B cell (primary cell): ENCODE data around the gene CDK12. TPM values are rescaled to one million over a fixed set of nuclear protein-coding genes. Genes with fewer than 3 reads are reported as not detected.

Experiments
- ATAC-seq: fragments of 200-7000 bp; cut with Tn5 transposase; one replicate; pipeline ENCODE4 v1.10.0; 2021; ENCODE audit warnings: low read depth, mild to moderate bottlenecking, moderate number of reproducible peaks, moderate library complexity
- CTCF ChIA-PET: fragments of 350-600 bp; sonication (Branson Sonifier 250); formaldehyde crosslinking; loops from one replicate; lab custom pipeline; 2021; ENCODE audit warnings: antibody characterized with exemption, inconsistent platforms; lab: Charles Lee
- POLR2A ChIA-PET: fragments of 350-600 bp; sonication (Branson Sonifier 250); formaldehyde crosslinking; loops from one replicate; lab custom pipeline; 2021; ENCODE audit warnings: antibody characterized with exemption; lab: Charles Lee
- DNase-seq: peaks from one replicate; pipeline ENCODE4 v3.0.0; 2013
- H2AFZ ChIP-seq: 2 replicates; pipeline ENCODE4 v1.6.1; 2012; ENCODE audit warnings: mild to moderate bottlenecking, low read depth, low read length; ENCODE audit not compliant: insufficient read depth, poor library complexity, severe bottlenecking
- H3K27ac ChIP-seq, 2 donors: 1 replicate in 1 of 2; 2 replicates in 1 of 2; pipeline ENCODE4 v1.5.1; 2012 to 2013; ENCODE audit warnings: low read length in 2 of 2, mild to moderate bottlenecking in 2 of 2, moderate library complexity in 1 of 2
- H3K27me3 ChIP-seq, 4 experiments: fragments of 200-600 bp in 1 of 4; sonication (generic) in 1 of 4; replicated peaks in 1 of 4; 1 replicate in 2 of 4; 2 replicates in 2 of 4; pipeline versions ENCODE4 v1.6.1 to v1.7.0; 2013 to 2016; ENCODE audit warnings: low read length in 3 of 4, mild to moderate bottlenecking in 2 of 4, mixed read lengths in 1 of 4, moderate library complexity in 1 of 4; ENCODE audit not compliant: insufficient read depth in 4 of 4, control insufficient read depth in 3 of 4; ENCODE audit errors: control extremely low read depth in 1 of 4
- H3K36me3 ChIP-seq, 2 experiments: replicated peaks in 1 of 2; 1 replicate in 1 of 2; 2 replicates in 1 of 2; pipeline versions ENCODE4 v1.6.1 to v1.7.1; 2013; ENCODE audit warnings: low read length in 1 of 2; ENCODE audit not compliant: insufficient read depth in 2 of 2, control insufficient read depth in 1 of 2; ENCODE audit errors: control extremely low read depth in 1 of 2, extremely low read depth in 1 of 2
- H3K4me1 ChIP-seq, 2 donors: fragments of 200-600 bp in 1 of 2; sonication (generic) in 1 of 2; 1 replicate in 1 of 2; 2 replicates in 1 of 2; pipeline versions ENCODE4 v1.5.1 to v1.6.1; 2013 to 2017; ENCODE audit warnings: low read length in 2 of 2; ENCODE audit not compliant: control insufficient read depth in 2 of 2, insufficient read depth in 2 of 2
- H3K4me2 ChIP-seq: replicated peaks from 2 replicates; pipeline ENCODE3; 2012; ENCODE audit warnings: mild to moderate bottlenecking, low read depth, low read length; ENCODE audit not compliant: poor library complexity, severe bottlenecking
- H3K4me3 ChIP-seq, 5 experiments: fragments of 200-600 bp in 1 of 5; sonication (generic) in 1 of 5; 1 replicate in 3 of 5; 2 replicates in 2 of 5; pipeline versions ENCODE4 v1.5.1 to v1.7.0; 2011 to 2016; ENCODE audit warnings: low read length in 4 of 5, mild to moderate bottlenecking in 4 of 5, low read depth in 2 of 5, control low read depth in 1 of 5, moderate library complexity in 1 of 5; ENCODE audit not compliant: insufficient read depth in 1 of 5; ENCODE audit errors: control extremely low read depth in 1 of 5, extremely low read depth in 1 of 5
- H3K79me2 ChIP-seq: fragments of 200-600 bp; sonication (generic); one replicate; pipeline ENCODE4 v1.6.0; 2016; ENCODE audit warnings: low read length; ENCODE audit not compliant: control insufficient read depth, insufficient read depth
- H3K9ac ChIP-seq: fragments of 200-600 bp; sonication (generic); 2 replicates; pipeline ENCODE4 v1.6.1; 2017; ENCODE audit warnings: mild to moderate bottlenecking, low read length, moderate library complexity
- H3K9me3 ChIP-seq, 3 donors: one replicate each; pipeline versions ENCODE4 v1.6.1 to v1.7.1; 2013; ENCODE audit warnings: low read length in 2 of 3; ENCODE audit not compliant: control insufficient read depth in 2 of 3, insufficient read depth in 1 of 3; ENCODE audit errors: control extremely low read depth in 1 of 3
- H4K20me1 ChIP-seq: 2 replicates; pipeline ENCODE4 v1.6.0; 2012; ENCODE audit warnings: mild to moderate bottlenecking, low read length; ENCODE audit not compliant: insufficient read depth, control insufficient read depth, poor library complexity, severe bottlenecking
- H3K27ac Mint-ChIP-seq: one replicate; pipeline ENCODE4 v1.8.0; 2021; ENCODE audit warnings: mixed read lengths
- H3K27me3 Mint-ChIP-seq: one replicate; pipeline ENCODE4 v1.8.0; 2021; ENCODE audit warnings: mixed read lengths
- H3K4me1 Mint-ChIP-seq: one replicate; pipeline ENCODE4 v1.8.0; 2021; ENCODE audit warnings: mixed read lengths
- H3K4me3 Mint-ChIP-seq: one replicate; pipeline ENCODE4 v1.8.0; 2021; ENCODE audit warnings: mixed read lengths
- H3K9me3 Mint-ChIP-seq: one replicate; pipeline ENCODE4 v1.8.0; 2022; ENCODE audit warnings: mixed read lengths; ENCODE audit not compliant: insufficient read depth
- EZH2 ChIP-seq: IDR thresholded peaks from 2 replicates; pipeline ENCODE4 v1.6.1; 2012; ENCODE audit warnings: borderline replicate concordance, low read depth, mild to moderate bottlenecking, moderate library complexity, low read length; ENCODE audit not compliant: insufficient read depth, poor library complexity, severe bottlenecking
- WGBS: methylation state at CpG from one replicate; pipeline ENCODE4 v1.1.5; 2013; ENCODE audit warnings: missing lambda C conversion rate; ENCODE audit not compliant: insufficient coverage; 5-methylcytosine and 5-hydroxymethylcytosine counted together
- intact Hi-C: fragments of 100-400 bp; cut with micrococcal nuclease; formaldehyde crosslinking; loops from one replicate; pipeline ENCODE4 v1.10.0; 2022
- polyA plus RNA-seq: library from polyadenylated mRNA; depleted of rRNA; stranded (reverse); fragments of >200 nt; gene quantifications from 2 replicates; pipeline ENCODE4 v1.2.3, GENCODE V29; 2012
- total RNA-seq, 2 donors: library from RNA; stranded (reverse); fragments of 120-200 nt in 1 of 2; gene quantifications; 1 replicate in 1 of 2; 2 replicates in 1 of 2; pipeline versions ENCODE4 v1.2.3 to v1.2.4, GENCODE V29; 2013 to 2022
- TF ChIP-seq, protein P1 (sequence below): fragments of 200-600 bp; IDR thresholded peaks from one replicate; pipeline ENCODE4 v1.8.0; 2022; ENCODE audit warnings: antibody characterized with exemption, mild to moderate bottlenecking

Gene CDK12
- total and polyA plus RNA-seq, 2 donors (not counting 1 experiment from before 2014, with no cell fraction given), result 29.8 to 117 TPM

DNA sequence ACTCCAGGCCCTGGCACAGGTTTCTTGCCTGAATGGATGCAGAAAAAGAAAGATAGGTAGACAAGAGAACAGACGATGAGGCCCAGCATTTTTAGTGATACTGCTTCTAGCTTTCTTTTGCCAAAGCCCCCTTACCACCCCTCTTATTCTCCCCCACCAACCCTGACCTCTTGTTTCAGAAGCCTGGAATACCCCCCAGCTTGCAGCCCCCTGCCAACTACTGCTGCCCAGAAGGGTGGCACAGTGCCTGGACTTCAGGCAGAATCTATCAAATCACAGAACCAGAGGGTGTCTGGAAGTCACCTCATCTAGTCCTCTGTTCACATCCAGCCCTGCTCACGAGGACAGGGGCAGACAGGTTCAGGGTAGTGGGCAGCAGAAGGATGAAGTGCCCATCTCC is 110.8 kb downstream of the CDK12 start:
- Histone ChIP-seq H2AFZ (no peak overlapping the region), H3K4me2 (no peak overlapping the region), H3K9ac (no peak overlapping the region), H4K20me1 (no peaks in the 10 kb centered on the region), H3K4me3 (no peak overlapping the region), H3K27me3 (peaks cover 0 to 20% (median 2%) of the 10 kb centered on the region in 4 experiments), H3K4me1 (peaks cover 0 to 10% of the 10 kb centered on the region in 2 donors), H3K27ac (no peak overlapping the region), H3K36me3 (peaks cover 15 to 23% of the 10 kb centered on the region in 2 experiments), H3K9me3 (peaks cover 0 to 13% (median 4%) of the 10 kb centered on the region in 3 donors), H3K79me2 (no peaks in the 10 kb centered on the region)
- no peak for ATAC-seq
- intact Hi-C loops, result no loop called here
- POLR2A ChIA-PET, result no interaction called here
- no CpG with 5 or more reads among the region's 2 CpGs for WGBS
- DNase-seq, result no peak
- TF ChIP-seq, protein P1, sequence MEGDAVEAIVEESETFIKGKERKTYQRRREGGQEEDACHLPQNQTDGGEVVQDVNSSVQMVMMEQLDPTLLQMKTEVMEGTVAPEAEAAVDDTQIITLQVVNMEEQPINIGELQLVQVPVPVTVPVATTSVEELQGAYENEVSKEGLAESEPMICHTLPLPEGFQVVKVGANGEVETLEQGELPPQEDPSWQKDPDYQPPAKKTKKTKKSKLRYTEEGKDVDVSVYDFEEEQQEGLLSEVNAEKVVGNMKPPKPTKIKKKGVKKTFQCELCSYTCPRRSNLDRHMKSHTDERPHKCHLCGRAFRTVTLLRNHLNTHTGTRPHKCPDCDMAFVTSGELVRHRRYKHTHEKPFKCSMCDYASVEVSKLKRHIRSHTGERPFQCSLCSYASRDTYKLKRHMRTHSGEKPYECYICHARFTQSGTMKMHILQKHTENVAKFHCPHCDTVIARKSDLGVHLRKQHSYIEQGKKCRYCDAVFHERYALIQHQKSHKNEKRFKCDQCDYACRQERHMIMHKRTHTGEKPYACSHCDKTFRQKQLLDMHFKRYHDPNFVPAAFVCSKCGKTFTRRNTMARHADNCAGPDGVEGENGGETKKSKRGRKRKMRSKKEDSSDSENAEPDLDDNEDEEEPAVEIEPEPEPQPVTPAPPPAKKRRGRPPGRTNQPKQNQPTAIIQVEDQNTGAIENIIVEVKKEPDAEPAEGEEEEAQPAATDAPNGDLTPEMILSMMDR, result no peak
- no peak for TF ChIP-seq EZH2
- CTCF ChIA-PET, result interaction anchor here (1.2 kb wide), 1 partner anchor 44 kb away, joined by 3 read pairs; no protein-coding TSS in a partner anchor
- Mint-ChIP-seq H3K9me3 (no peaks in the 10 kb centered on the region), H3K4me3 (peak overlapping the region; percentile 16), H3K27ac (no peak overlapping the region), H3K4me1 (peaks cover 4% of the 10 kb centered on the region), H3K27me3 (peaks cover 17% of the 10 kb centered on the region)
